Adrenal gland (tissue), 12 donors: ENCODE measurements around the gene NUP188. TPM values are rescaled to one million over a fixed set of nuclear protein-coding genes. Genes with fewer than 3 reads are reported as not detected.
"Not testable (repeated sequence)": the region's sequence is repeated elsewhere in the genome, so short reads cannot be mapped to it uniquely, and the experiment has no call there.

Experiments
- DNase-seq, 7 donors: peaks; one replicate each; pipeline ENCODE4 v3.0.0-alpha.2; 2019 to 2020
- H3K27ac ChIP-seq, 5 donors: fragments of 200-600 bp; sonication (generic) in 4 of 5; 1 replicate in 3 of 5; 2 replicates in 2 of 5; pipeline versions ENCODE4 v1.5.1 to v1.8.0; 2016 to 2020; ENCODE audit warnings: mild to moderate bottlenecking in 1 of 5
- H3K27me3 ChIP-seq: fragments of 200-600 bp; 2 replicates; pipeline ENCODE4 v1.8.0; 2021
- H3K36me3 ChIP-seq, 2 donors: fragments of 200-600 bp; replicated peaks in 1 of 2; 1 replicate in 1 of 2; 2 replicates in 1 of 2; pipeline versions ENCODE4 v1.5.1 to v1.8.0; 2018 to 2022
- H3K4me1 ChIP-seq, 2 donors: fragments of 200-600 bp; replicated peaks in 1 of 2; 1 replicate in 1 of 2; 2 replicates in 1 of 2; pipeline versions ENCODE4 v1.5.1 to v1.8.0; 2018 to 2021
- H3K4me3 ChIP-seq, 4 donors: fragments of 200-600 bp; sonication (generic) in 3 of 4; one replicate each; pipeline ENCODE4 v1.5.1; 2016 to 2018
- H3K9me3 ChIP-seq, 3 donors: fragments of 200-600 bp; sonication (generic) in 1 of 3; replicated peaks in 1 of 3; 1 replicate in 2 of 3; 2 replicates in 1 of 3; pipeline versions ENCODE4 v1.5.1 to v1.8.0; 2016 to 2021
- CTCF ChIP-seq, 6 experiments: fragments of 450-650 bp in 4 of 6; fragments of 200-600 bp in 2 of 6; sonication (generic) in 1 of 6; IDR thresholded peaks; 1 replicate in 5 of 6; 2 replicates in 1 of 6; pipeline versions ENCODE4 v1.5.1 to v1.8.0; 2016 to 2021; ENCODE audit warnings: antibody characterized with exemption in 6 of 6, mild to moderate bottlenecking in 2 of 6, moderate library complexity in 1 of 6
- POLR2A ChIP-seq, 2 donors: fragments of 450-650 bp; IDR thresholded peaks; one replicate each; pipeline ENCODE4 v1.6.1; 2017; ENCODE audit warnings: antibody characterized with exemption in 2 of 2, mild to moderate bottlenecking in 2 of 2, moderate library complexity in 1 of 2
- WGBS, 4 donors: extraction: QIAGEN DNeasy Blood & Tissue Kit in 2 of 4; methylation state at CpG; one replicate each; pipeline versions ENCODE4 v1.1.5 to v1.1.7; 2013 to 2017; 5-methylcytosine and 5-hydroxymethylcytosine counted together
- intact Hi-C, 2 donors: fragments of 100-400 bp; cut with DNase I; formaldehyde crosslinking; loops; one replicate each; pipeline versions ENCODE4 v1.14.1 to v1.15.0; 2022 to 2023
- polyA plus RNA-seq, 3 donors: library from polyadenylated mRNA; stranded (reverse); fragments of 200-250 nt in 2 of 3; fragments of 350-450 nt in 1 of 3; fragmentation: Illumina TruSeq in 1 of 3; extraction: RNeasy Lipid Tissue Mini Kit (QIAGEN cat#74804) in 1 of 3; gene quantifications; one replicate each; pipeline ENCODE4 v1.2.3, GENCODE V29; 2013 to 2014
- total RNA-seq, 9 donors: library from RNA; depleted of rRNA in 4 of 9; stranded (reverse); fragments of >200 nt in 4 of 9; fragments of 120-200 nt in 1 of 9; fragmentation: NEBNext Ultra II Directional in 1 of 9; extraction: Animal tissue kit (Norgen Biotek cat#: 25700) in 1 of 9; gene quantifications; one replicate each; pipeline versions ENCODE4 v1.1.0 to v1.2.4, GENCODE V29; 2013 to 2023
- donor health status: healthy with polysubstance abuse.
- donor health status: Bipolar disorder and iron deficiency.
- donor health status: DM: yes; HTN: yes; CAD: no.
- donor health status: DM: no; HTN: no; CAD: no.
- donor health status: DM: no; HTN: no; CAD: no.
- donor health status: DM: yes; HTN: yes; CAD: no.

The NUP188 gene
- total and polyA plus RNA-seq, 12 donors = 20.2 to 122 (median 31.8) TPM

GRCh38 chr9:128940946-128941755 lies 6.3 kb upstream of the NUP188 start:
- H3K27ac ChIP-seq = peak overlapping the region in 1 of 5 donors; percentile 27
- H3K36me3 ChIP-seq = no peaks in the 10 kb centered on the region
- TF ChIP-seq CTCF (IDR thresholded peaks at IDR 0.05) = no peak
- no peak for TF ChIP-seq POLR2A (IDR thresholded peaks at IDR 0.05)
- H3K9me3 ChIP-seq = no peaks in the 10 kb centered on the region
- no peak overlapping the region for H3K4me3 ChIP-seq
- intact Hi-C loops = no loop called here
- no peaks in the 10 kb centered on the region for H3K27me3 ChIP-seq
- H3K4me1 ChIP-seq = peaks cover 8 to 28% of the 10 kb centered on the region in 2 donors
- 73 to 85% (median 80%) methylated on average over 4 to 12 of the region's 12 CpGs for WGBS, 4 donors
- peak in 2 of 7 donors; percentile 14 to 20 for DNase-seq

DNA sequence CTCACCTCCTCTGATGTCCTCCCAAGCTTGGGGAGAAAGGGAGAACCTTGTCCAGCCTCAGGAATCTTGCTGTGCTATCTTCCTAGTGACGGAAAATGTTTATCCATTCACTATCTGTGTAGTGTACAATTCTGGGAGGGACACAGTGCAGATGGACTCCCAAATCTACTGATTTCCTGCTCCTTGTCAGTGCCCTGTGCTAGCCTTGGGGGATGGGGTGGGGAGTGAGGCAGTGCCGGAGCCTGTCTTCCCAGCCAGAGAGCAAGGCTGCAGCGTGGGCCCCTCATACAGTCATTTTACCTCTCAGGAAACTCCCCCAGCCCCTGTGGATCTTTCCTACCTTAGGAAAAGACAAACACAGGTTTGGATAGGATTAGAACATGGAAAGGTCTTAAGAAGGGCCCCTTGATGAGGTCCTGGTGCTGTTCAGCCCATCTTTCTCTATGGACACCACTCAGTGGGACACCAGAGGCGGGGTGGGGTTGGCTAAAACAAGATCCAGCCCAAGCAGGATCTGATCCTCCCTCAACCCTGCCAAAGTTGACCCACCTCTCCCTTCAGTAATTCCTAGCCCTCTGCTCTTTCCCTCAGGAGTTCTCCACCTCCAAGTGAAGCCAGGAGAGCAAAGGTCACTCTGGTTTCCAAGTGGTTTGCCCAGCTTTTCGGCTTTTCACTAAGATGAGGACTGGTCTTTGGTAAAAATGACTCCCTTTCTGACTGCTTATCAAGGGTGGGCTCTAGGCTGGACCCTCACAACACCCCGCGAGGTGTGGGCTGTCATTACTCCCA lies 3.5 kb upstream of the NUP188 start:
- intact Hi-C loops = no loop called here
- Histone ChIP-seq H3K27ac (peak overlapping the region in 2 of 5 donors; percentile 7 to 22), H3K9me3 (no peaks in the 10 kb centered on the region), H3K4me1 (peaks cover 12 to 42% of the 10 kb centered on the region in 2 donors), H3K4me3 (no peak overlapping the region), H3K36me3 (no peaks in the 10 kb centered on the region), H3K27me3 (no peaks in the 10 kb centered on the region)
- WGBS, 4 donors = 83 to 91% (median 84%) methylated on average over 6 to 7 of the region's 7 CpGs
- peak in 2 of 7 donors; percentile 15 to 17 for DNase-seq
- no peak for TF ChIP-seq CTCF (IDR thresholded peaks at IDR 0.05)
- TF ChIP-seq POLR2A (IDR thresholded peaks at IDR 0.05) = no peak

DNA sequence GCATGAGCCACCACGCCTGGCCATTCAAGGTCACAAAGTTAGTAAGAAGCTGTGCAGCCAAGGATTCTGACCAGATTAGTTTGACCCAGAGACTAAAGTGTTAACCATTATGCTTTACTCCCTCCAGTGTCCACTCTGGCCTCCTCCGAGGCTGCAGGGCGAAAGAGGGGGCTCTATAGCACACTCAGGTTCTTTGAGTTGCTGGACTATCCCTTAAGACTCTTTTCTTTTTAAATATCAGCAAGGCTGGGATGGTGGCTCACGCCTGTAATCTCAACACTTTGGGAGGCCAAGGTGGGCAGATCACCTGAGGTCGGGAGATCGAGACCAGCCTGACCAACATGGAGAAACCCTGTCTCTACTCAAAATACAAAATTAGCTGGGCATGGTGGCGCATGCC lies 2.5 kb upstream of the NUP188 start:
- intact Hi-C loops, H3K4me3 ChIP-seq, H3K9me3 ChIP-seq, H3K27me3 ChIP-seq, H3K36me3 ChIP-seq: not testable (repeated sequence)
- peaks cover 12 to 43% of the 10 kb centered on the region in 2 donors for H3K4me1 ChIP-seq
- peak in 1 of 7 donors; percentile 6 for DNase-seq
- H3K27ac ChIP-seq = peak overlapping the region in 1 of 5 donors; percentile 5
- 78 to 93% (median 83%) methylated on average over 7 of the region's 7 CpGs for WGBS, 4 donors

DNA sequence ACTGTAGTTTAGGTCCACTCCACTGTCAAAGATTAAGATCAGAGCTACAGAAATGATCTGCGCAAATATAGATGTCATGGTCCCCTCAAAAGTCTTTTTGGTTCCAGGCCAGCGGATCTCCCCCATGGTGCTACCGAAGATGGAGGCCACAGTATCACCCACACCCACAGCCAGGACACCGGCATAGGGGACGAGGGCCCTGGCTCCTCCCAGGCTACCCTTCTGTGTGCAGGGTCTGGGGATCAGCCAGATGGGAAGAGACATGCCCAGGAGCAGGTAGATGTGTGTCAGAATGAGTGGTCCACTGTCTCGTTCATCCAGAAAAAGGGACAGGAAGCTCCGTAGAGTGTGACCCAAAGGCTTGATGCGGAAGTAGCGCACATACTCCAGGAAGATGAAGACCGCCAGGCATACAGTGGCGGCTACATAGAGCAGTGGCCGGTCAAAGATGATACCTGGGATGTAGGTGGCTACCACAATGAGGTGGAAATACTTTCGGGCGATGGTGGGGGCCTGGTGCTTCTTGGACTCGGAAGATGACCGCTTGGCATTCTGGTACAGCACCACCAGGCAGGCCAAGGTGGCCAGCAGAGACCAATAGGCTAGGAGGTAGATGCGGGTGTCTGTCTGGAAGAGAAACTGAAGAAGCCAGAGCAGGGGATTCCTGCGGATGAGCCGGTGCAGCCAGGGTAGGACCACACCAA lies 1.5 kb upstream of the NUP188 start:
- DNase-seq = peak in 2 of 7 donors; percentile 15 to 19
- Histone ChIP-seq H3K4me3 (no peak overlapping the region), H3K4me1 (peaks cover 12 to 40% of the 10 kb centered on the region in 2 donors), H3K27ac (no peak overlapping the region), H3K9me3 (no peaks in the 10 kb centered on the region), H3K27me3 (no peaks in the 10 kb centered on the region), H3K36me3 (peaks cover 0 to 7% of the 10 kb centered on the region in 2 donors)
- TF ChIP-seq POLR2A (IDR thresholded peaks at IDR 0.05) (no peak), CTCF (IDR thresholded peaks at IDR 0.05) (no peak)
- 95 to 97% (median 95%) methylated on average over 17 to 19 of the region's 19 CpGs for WGBS, 4 donors
- intact Hi-C loops = no loop called here
